ENCODE data around the gene GPR31. TPM values are rescaled to one million over a fixed set of nuclear protein-coding genes. Genes with fewer than 3 reads are reported as not detected.

Gene GPR31
- polyA plus RNA-seq, 1 of the 3 experiments (the other 2 are of a cell fraction): not detected

DNA sequence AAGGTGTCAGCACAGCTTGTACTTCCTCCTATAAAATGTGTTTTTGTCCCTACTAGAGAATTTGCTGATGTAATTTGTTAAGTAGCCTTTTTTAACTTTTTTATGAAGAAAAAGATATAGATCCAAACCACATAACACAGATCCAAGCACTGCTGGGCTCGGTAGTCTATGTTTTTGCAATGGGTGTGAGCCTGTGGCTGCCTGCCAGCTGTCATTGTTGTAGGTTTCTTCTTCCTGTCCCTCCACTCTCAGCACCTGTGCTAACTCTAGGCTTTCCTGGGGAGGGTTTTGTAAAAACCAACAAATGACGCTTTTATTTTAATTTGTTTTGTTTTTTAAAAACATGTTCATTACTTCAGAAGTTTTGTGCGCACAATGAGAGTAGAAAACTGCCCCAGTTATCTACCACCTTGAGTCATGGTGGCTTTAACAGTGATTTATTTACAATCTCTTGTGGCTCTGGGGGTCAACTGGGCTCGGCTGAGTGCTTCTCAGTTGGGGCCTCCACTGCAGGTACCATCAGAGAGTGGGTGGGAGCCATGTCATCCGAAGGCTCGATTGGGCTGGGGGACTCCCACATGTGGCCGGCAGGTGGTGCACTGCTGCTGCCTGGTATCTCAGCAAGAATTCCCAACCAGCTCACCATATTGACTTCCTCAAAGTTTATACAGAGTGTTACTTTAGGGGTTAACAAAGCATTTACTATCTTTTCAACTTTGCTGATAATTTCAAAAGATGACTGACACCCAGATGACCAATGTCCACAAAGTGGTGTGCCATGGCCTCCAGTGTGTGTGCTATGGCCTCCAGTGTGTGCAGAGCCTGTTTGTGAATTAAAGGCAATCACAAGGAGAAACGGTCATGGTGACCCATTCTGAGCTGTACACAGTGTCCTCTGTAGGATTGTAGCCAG is 37.9 kb downstream of the GPR31 start:
- ChIA-PET POLR2A (no interaction called here), CTCF (interaction anchor here (0.8 kb wide), 1 partner anchor 170 kb away, joined by 3 read pairs; no protein-coding TSS in a partner anchor)
- DNase-seq: no peak
- Histone ChIP-seq H3K36me3 (replicated peaks in 1 of 2; ENCODE audit: control insufficient read depth in 1 of 2, insufficient read depth in 2 of 2, low read length in 1 of 2) (no peaks in the 10 kb centered on the region), H3K27ac (ENCODE audit: low read depth in 2 of 2, low read length in 1 of 2) (no peak overlapping the region), H3K9me3 (no peaks in the 10 kb centered on the region), H3K9me2 (no peaks in the 10 kb centered on the region), H3K4me2 (no peak overlapping the region), H2AFZ (ENCODE audit: low read depth) (no peak overlapping the region), H3F3A (replicated peaks; ENCODE audit: insufficient read depth) (no peaks in the 10 kb centered on the region), H3K4me1 (ENCODE audit: control insufficient read depth in 1 of 2, insufficient read depth in 2 of 2, low read depth in 1 of 2, low read length in 1 of 2) (no peaks in the 10 kb centered on the region; a peak in 1 of 4 replicates), H3K9ac (no peak overlapping the region), H3K4me3 (ENCODE audit: low read depth in 2 of 2, low read length in 1 of 2) (no peak overlapping the region), H4K20me1 (ENCODE audit: insufficient read depth) (no peaks in the 10 kb centered on the region), H3K27me3 (ENCODE audit: insufficient read depth) (no peaks in the 10 kb centered on the region), H3K79me2 (ENCODE audit: insufficient read depth) (no peaks in the 10 kb centered on the region)
- no peak for TF ChIP-seq JUND (IDR thresholded peaks at IDR 0.05)
- TF ChIP-seq NRF1 (IDR thresholded peaks at IDR 0.05; ENCODE audit: low read depth, low read length): no peak
- TF ChIP-seq MEF2A (IDR thresholded peaks at IDR 0.05; ENCODE audit: borderline replicate concordance, low read depth): no peak
- no peak for TF ChIP-seq RCOR1 (IDR thresholded peaks at IDR 0.05; ENCODE audit: low read length)
- TF ChIP-seq NFIC (IDR thresholded peaks at IDR 0.05; ENCODE audit: borderline replicate concordance): no peak
- TF ChIP-seq, protein P1, sequence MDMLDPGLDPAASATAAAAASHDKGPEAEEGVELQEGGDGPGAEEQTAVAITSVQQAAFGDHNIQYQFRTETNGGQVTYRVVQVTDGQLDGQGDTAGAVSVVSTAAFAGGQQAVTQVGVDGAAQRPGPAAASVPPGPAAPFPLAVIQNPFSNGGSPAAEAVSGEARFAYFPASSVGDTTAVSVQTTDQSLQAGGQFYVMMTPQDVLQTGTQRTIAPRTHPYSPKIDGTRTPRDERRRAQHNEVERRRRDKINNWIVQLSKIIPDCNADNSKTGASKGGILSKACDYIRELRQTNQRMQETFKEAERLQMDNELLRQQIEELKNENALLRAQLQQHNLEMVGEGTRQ (IDR thresholded peaks at IDR 0.05; ENCODE audit: borderline replicate concordance, low read depth, low read length): no peak
- TF ChIP-seq SMC3 (IDR thresholded peaks at IDR 0.05; ENCODE audit: low read depth, low read length): no peak
- no peak for TF ChIP-seq MXI1 (IDR thresholded peaks at IDR 0.05; ENCODE audit: low read depth, low read length)
- no peak for TF ChIP-seq EZH2phosphoT487 (IDR thresholded peaks at IDR 0.05; ENCODE audit: borderline replicate concordance, low read depth)
- no peak for TF ChIP-seq RFX5 (IDR thresholded peaks at IDR 0.05; ENCODE audit: low read length)
- TF ChIP-seq RAD21 (IDR thresholded peaks at IDR 0.05; ENCODE audit: low read length): no peak
- TF ChIP-seq USF1 (IDR thresholded peaks at IDR 0.05; ENCODE audit: borderline replicate concordance, low read depth): no peak
- no peak for TF ChIP-seq FOSL2 (IDR thresholded peaks at IDR 0.05; ENCODE audit: borderline replicate concordance, low read depth)
- no peak for TF ChIP-seq ELF1 (IDR thresholded peaks at IDR 0.05)
- WGBS (ENCODE audit: low lambda C conversion rate): 41% methylated on average over 8 of the region's 8 CpGs

- no peaks in the 10 kb centered on the region for H3K36me3 ChIP-seq (replicated peaks in 1 of 2; ENCODE audit: control insufficient read depth in 1 of 2, insufficient read depth in 2 of 2, low read length in 1 of 2)
- H3K27me3 ChIP-seq (ENCODE audit: insufficient read depth): no peaks in the 10 kb centered on the region
- H3K79me2 ChIP-seq (ENCODE audit: insufficient read depth): no peaks in the 10 kb centered on the region
- H3K4me3 ChIP-seq (ENCODE audit: low read depth in 2 of 2, low read length in 1 of 2): no peak overlapping the region
- no peak overlapping the region for H3K27ac ChIP-seq (ENCODE audit: low read depth in 2 of 2, low read length in 1 of 2)
- H3K9me2 ChIP-seq: no peaks in the 10 kb centered on the region
- CTCF ChIA-PET: interaction anchor here (0.6 to 0.8 kb wide), 2 partner anchors 12 to 171 kb away, joined by 3 read pairs; no protein-coding TSS in a partner anchor
- no peaks in the 10 kb centered on the region for H3K9me3 ChIP-seq
- no peak for DNase-seq
- no peaks in the 10 kb centered on the region for H3F3A ChIP-seq (replicated peaks; ENCODE audit: insufficient read depth)
- no peak overlapping the region for H3K9ac ChIP-seq
- H2AFZ ChIP-seq (ENCODE audit: low read depth): no peak overlapping the region
- no peaks in the 10 kb centered on the region for H4K20me1 ChIP-seq (ENCODE audit: insufficient read depth)
- no peak overlapping the region for H3K4me2 ChIP-seq
- 44% methylated on average over 11 of the region's 12 CpGs for WGBS (ENCODE audit: low lambda C conversion rate)
- POLR2A ChIA-PET: no interaction called here
- H3K4me1 ChIP-seq (ENCODE audit: control insufficient read depth in 1 of 2, insufficient read depth in 2 of 2, low read depth in 1 of 2, low read length in 1 of 2): peaks cover 0 to 4% of the 10 kb centered on the region in 2 experiments; a peak in 1 of 4 replicates
- TF ChIP-seq RCOR1 (IDR thresholded peaks at IDR 0.05; ENCODE audit: low read length) (no peak), EP300 (IDR thresholded peaks at IDR 0.05; ENCODE audit: borderline replicate concordance in 1 of 2, low read depth in 1 of 2, low read length in 1 of 2) (no peak), SIN3A (IDR thresholded peaks at IDR 0.05; ENCODE audit: borderline replicate concordance, low read depth, low read length) (no peak), PBX3 (IDR thresholded peaks at IDR 0.05) (no peak), TAF1 (IDR thresholded peaks at IDR 0.05; ENCODE audit: borderline replicate concordance, low read depth, low read length) (no peak), TEAD4 (IDR thresholded peaks at IDR 0.05; ENCODE audit: borderline replicate concordance, insufficient read depth) (no peak), RXRA (IDR thresholded peaks at IDR 0.05; ENCODE audit: borderline replicate concordance, low read depth) (no peak), GATA2 (CRISPR knock-in tag; IDR thresholded peaks at IDR 0.05) (no peak), CHD2 (IDR thresholded peaks at IDR 0.05; ENCODE audit: low read length, partially characterized antibody) (no peak)
- TF ChIP-seq, protein P1 (IDR thresholded peaks at IDR 0.05; ENCODE audit: borderline replicate concordance, low read depth, low read length): no peak
Measured at GRCh38 chr6:167118839-167119238, 38.9 kb downstream of the GPR31 start.

All from SK-N-SH (cell line).